GM21619 (cell line): ENCODE measurements around the gene SLC15A4.
"Not testable (repeated sequence)": the region's sequence is repeated elsewhere in the genome, so short reads cannot be mapped to it uniquely, and the experiment has no call there.

Experiments used
- ATAC-seq: cut with Tn5 transposase; IDR thresholded peaks from one replicate; pipeline ENCODE4 v1.9.1; 2021; ENCODE audit not compliant: unreplicated experiment

The SLC15A4 gene

GRCh38 chr12:128844031-128844635 lies 20.4 kb upstream of the SLC15A4 start:
- no peak for ATAC-seq

DNA sequence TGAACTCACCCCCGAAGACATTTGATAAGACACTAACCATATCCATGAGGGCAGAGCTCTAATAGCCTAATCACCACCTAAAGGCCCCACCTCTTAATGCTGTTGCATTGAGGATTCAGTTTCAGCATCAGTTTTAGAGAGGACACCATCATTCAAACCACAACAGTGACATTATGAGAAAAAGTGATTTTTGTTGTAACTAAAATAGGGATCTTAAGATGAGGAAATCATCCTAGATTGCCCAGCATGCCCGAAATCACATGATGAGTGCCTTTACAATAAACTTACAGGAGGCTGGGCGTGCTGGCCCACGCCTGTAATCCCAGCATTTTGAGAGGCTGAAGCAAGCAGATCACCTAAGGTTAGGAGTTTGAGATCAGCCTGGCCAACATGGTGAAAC lies 19.8 kb upstream of the SLC15A4 start:
- ATAC-seq = no peak

DNA sequence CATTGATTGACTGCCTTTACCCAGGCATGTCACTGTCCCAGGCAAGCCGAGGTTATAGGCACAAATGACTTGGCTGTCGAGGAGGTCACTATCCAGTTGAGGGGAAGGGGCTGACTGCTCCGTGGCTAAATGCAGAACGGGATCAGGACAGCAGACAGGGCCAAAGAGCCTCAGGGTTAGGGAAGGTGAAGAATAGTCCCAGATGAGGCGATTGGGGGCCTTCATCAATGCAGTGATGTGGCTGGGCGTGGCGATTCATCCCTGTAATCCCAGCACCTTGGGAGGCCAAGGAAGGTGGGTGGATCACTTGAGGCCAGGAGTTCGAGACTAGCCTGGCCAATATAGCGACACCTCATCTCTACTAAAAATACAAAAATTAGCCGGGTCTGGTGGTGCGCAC lies 18.8 kb upstream of the SLC15A4 start:
- ATAC-seq = no peak

DNA sequence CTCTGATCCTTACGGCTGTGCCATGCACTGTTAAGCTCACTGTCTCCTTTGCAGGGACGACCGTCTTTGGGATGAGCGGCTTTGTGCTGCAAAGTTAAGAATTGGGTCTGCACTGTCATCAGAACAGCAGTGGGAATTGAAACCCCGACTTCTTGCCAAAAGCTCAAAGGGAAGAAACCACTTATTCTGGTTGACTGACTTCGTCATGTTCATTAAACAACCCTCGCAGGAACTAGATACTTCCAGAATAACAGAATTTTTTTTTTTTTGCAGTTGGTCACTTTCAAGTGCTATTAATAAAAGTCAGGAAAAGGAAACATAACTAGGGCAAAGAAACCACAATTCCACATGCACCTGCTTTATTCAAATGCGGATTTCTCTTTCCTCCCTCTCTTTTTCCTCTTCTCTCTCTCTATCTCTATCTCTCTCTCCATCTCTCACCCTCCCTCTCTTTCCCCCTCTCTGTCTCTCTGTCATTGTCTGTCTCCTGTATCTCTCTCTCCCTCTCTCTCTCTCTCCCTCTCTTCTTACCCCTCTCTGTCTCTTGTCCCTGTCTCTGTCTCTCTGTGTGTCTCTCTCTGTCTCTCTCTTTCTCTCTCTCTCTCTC lies 17.2 kb upstream of the SLC15A4 start:
- ATAC-seq = peak; percentile 82

DNA sequence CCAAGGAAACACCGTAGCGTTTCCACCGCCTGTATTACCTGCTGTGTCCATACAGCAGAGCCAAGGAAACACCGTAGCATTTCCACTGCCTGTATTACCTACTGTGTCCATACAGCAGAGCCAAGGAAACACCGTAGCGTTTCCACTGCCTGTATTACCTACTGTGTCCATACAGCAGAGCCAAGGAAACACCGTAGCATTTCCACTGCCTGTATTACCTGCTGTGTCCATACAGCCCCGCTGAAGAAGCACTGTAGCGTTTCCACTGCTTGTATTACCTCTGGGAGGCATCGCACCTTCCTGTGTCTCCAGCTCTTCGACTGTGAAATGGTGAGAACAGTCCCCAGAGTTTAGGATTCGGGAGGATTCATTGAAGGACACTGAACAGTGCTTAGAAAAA lies 16.1 kb upstream of the SLC15A4 start:
- not testable (repeated sequence) for ATAC-seq

DNA sequence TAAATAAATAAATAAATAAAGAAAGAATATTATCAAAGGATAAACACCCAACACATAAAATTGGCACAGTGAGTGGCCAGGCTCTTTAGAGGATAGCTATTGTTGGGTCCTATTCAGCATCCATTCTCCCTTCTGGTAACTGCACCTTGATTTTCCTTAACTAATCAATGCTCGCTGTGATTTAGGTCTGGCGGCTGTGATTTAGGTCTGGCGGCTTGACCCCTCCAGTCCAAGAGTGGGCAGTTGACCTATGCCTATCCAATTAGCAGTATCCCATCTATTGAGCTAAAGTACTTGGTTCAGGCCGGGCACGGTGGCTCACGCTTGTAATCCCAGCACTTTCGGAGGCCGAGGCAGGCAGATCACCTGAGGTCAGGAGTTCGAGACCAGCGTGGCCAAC lies 9.7 kb upstream of the SLC15A4 start:
- no peak for ATAC-seq

- ATAC-seq = peak; percentile 48
Measured at GRCh38 chr12:128830505-128830893, 6.7 kb upstream of the SLC15A4 start.

- peak; percentile 84 for ATAC-seq
Measured at GRCh38 chr12:128829861-128830504, 6.2 kb upstream of the SLC15A4 start.

DNA sequence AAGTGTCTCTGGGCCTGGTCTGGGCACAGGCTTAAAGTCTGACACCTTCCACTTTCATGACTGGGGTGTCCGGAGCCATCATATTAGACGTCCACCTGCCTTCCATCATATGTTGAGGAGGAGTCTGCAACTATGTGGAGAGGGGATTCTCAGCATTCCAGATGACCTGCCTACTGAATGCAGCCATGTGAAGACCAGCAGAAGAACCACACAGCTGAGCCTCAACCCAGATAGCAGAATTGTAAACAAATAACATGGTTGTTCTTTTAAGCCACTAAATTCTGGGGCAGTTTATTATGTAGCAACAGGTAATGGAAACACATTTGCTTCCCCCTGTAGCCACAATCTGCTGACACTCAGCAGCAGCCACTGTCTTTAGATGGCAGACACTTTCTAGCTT lies 4.0 kb upstream of the SLC15A4 start:
- no peak for ATAC-seq

DNA sequence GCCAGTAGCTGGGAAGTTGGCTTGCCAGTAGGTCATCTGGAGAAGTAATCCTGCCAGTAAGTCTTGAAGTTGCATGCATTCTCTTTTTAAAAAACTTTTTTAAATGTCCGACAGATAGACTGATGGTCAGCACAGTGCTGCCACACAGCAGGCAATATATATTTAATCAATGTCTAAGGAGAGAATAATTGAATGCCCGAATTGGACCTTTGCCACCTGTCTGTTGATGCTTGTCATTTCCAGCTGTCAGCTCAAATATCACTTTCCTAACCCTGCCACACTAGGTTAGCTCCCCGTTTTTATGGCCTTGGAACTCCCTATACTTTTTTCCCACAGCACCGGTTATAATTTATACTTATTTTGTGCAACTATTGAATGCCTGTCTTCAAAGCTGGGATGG lies 2.1 kb upstream of the SLC15A4 start:
- no peak for ATAC-seq

DNA sequence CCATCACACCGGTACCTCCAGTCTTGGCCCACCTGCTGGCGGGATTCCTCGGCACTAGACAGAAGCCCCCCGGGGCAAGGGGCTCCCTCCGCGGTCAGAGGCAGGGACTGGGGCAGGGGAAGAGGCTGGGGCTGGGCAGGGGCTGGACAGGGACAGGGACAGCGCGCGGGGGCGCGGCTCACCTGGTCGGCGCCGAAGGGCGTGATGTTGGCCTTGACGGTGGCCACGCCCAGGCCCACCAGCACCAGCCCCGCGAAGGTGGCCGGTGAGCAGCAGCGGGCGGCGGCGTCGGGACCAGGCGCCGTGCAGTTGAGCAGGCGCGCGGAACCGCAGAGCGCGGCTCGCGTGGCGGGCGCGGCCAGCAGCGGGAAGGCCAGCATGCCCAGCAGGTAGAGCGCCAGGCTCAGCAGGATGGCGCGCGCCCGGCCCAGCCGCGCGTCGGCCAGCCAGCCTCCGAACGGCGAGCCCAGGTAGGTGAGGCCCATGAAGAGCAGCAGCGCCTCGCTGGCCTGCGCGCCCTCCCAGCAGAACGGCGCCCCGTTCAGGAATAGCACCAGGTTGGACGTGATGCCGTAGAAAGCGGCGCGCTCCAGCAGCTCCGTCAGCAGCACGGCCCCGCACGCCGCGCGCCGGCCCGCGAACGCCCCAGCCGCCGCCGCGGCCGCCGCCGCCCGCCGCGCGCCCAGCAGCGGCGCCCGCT lies 392 bp downstream of the SLC15A4 start:
- peak; percentile 15 for ATAC-seq

DNA sequence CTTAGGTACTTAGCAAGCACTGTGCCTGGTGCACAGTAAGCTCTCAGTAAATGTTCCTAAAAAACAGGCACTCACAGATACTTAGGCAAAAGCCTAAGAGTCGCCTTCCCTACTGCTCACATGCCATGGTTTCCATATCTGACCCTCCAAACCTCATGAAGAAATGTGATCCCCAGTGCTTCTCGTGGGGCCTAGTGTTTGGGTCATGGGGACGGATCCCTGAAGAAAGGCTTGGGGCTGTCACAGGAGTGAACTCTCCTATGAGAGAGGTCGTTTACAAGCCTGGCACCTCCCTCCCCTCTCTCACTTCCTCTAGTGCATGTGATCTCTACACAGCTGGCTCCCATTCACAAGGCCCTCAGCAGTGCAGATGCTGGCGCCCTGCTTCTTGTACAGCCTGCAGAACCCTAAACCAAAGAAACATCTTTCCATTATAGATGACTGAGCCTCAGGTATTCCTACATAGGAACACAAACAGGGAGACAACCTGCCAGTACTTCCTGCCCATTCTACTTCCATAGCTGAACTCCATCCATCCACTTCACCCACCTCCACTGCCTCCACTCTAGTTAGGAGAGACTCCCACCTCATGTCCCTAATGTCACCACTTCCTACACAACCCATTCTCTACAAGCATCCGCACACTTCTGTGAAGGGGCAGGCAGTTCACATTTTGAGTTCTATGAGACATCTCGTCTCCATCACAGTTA lies 2.9 kb downstream of the SLC15A4 start:
- ATAC-seq = peak; percentile 48

- no peak for ATAC-seq
Measured at GRCh38 chr12:128820253-128820652, 3.5 kb downstream of the SLC15A4 start.

- ATAC-seq = no peak
Measured at GRCh38 chr12:128819293-128820144, 4.2 kb downstream of the SLC15A4 start.

DNA sequence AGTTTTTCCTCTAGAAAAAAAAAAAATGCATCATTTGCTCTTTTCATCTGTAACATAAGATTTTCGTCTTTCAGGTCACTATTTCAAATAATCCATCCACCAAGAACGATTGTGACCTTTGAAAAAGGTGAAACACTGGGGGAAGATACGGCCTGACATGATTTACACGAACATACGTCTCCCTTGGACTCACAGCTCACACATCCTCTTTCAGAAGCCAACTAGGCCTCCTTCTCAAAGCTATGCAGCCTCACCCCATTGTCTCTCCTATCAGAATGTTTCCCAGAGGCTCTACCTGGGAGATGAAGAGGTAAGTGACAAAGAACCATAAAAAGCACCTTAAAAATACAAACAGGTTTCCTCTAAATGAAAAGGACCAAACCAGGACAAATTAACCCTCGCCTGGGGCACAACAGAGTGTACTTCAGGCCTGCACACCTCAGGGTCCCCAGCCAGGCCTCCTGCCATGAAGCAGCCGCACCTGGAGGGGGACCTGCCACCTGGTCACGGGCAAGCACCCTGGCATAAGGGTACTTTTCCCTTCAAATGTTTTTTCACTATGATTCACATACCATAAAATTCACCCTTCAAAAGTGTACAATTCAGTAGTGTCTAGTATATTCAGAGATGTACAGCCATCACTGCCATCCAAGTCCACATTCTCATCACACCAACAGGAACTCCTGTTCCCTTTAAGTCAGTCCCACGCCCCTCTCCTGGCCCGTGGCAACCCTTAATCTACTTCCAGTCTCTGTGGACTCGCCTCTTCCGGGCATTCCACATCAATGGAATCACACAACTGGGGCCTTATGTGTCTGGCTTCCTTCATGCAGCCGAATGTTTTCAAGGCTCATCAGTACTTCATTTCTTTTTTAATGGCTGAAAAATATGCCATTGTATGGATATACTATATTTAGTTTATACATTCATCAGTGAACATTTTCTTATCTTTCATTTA lies 5.4 kb downstream of the SLC15A4 start:
- peak; percentile 33 for ATAC-seq

- ATAC-seq = peak; percentile 37
Measured at GRCh38 chr12:128817111-128818015, 6.4 kb downstream of the SLC15A4 start.

GRCh38 chr12:128816643-128816920 lies 7.2 kb downstream of the SLC15A4 start:
- ATAC-seq = no peak

- ATAC-seq = no peak
Measured at GRCh38 chr12:128815779-128816642, 7.7 kb downstream of the SLC15A4 start.
